Uterus (tissue), 2 donors: ENCODE data around the gene KCTD13.

ENCODE experiments used
- POLR2A ChIP-seq, 2 donors: fragments of 450-650 bp; IDR thresholded peaks; one replicate each; pipeline ENCODE4 v1.6.1; 2016; ENCODE audit warnings: antibody characterized with exemption in 2 of 2, mild to moderate bottlenecking in 1 of 2, moderate library complexity in 1 of 2
- TF ChIP-seq, protein P1 (sequence below), 4 experiments: fragments of 200-600 bp in 2 of 4; fragments of 450-650 bp in 2 of 4; sonication (generic) in 2 of 4; IDR thresholded peaks; one replicate each; pipeline ENCODE4 v1.5.1; 2016 to 2019; ENCODE audit warnings: antibody characterized with exemption in 4 of 4, mild to moderate bottlenecking in 2 of 4, moderate library complexity in 1 of 4

- TF ChIP-seq, protein P1, sequence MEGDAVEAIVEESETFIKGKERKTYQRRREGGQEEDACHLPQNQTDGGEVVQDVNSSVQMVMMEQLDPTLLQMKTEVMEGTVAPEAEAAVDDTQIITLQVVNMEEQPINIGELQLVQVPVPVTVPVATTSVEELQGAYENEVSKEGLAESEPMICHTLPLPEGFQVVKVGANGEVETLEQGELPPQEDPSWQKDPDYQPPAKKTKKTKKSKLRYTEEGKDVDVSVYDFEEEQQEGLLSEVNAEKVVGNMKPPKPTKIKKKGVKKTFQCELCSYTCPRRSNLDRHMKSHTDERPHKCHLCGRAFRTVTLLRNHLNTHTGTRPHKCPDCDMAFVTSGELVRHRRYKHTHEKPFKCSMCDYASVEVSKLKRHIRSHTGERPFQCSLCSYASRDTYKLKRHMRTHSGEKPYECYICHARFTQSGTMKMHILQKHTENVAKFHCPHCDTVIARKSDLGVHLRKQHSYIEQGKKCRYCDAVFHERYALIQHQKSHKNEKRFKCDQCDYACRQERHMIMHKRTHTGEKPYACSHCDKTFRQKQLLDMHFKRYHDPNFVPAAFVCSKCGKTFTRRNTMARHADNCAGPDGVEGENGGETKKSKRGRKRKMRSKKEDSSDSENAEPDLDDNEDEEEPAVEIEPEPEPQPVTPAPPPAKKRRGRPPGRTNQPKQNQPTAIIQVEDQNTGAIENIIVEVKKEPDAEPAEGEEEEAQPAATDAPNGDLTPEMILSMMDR (IDR thresholded peaks at IDR 0.05), result no peak
- no peak for TF ChIP-seq POLR2A (IDR thresholded peaks at IDR 0.05)
Observed at GRCh38 chr16:29877266-29877961, 48.6 kb downstream of the KCTD13 start.
